ENCODE measurements around the gene GDE1. TPM values are rescaled to one million over a fixed set of nuclear protein-coding genes. Genes with fewer than 3 reads are reported as not detected.

GDE1 gene
- total RNA-seq, 1 experiment from 2014 or later, result 48.6 TPM

DNA sequence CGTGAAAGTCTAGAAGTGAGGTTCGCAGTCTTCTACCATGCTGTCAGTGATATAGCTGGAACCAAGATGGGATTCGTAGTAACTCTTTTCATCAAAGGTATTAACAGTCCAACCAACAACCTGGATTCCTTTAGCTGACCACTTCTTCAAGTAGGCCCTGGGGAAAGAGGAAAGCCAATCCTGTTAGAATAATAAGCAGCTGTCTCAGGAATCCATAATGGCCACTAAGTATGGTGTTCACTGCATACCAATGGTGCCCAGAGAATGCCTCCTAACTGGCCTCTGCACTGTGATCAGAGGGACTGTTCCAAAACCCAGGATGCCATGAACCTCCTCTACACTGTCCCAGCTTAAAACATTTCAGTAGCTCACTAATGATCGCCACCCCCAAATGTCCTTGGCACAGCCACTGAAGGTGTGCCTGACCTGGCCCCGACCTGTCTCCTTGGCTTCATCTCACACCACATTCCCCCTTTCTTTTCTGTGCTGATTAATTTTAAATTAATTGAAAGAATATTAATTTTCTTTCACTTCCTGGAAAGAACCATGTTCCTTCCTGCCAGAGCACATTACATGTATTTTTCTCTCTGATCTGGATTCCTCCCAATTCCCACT, 18.3 kb downstream of the GDE1 start:
- DNase-seq, result no peak
- Mint-ChIP-seq H3K36me3 (ENCODE audit: insufficient read depth in 1 of 3, low read depth in 3 of 3) (peaks cover 32 to 77% (median 73%) of the 10 kb centered on the region in 3 experiments), H3K4me1 (no peaks in the 10 kb centered on the region), H3K4me3 (no peak overlapping the region), H3K27me3 (ENCODE audit: low read depth) (no peaks in the 10 kb centered on the region), H3K9me3 (no peaks in the 10 kb centered on the region), H3K27ac (no peak overlapping the region)
- TF ChIP-seq, protein P1, sequence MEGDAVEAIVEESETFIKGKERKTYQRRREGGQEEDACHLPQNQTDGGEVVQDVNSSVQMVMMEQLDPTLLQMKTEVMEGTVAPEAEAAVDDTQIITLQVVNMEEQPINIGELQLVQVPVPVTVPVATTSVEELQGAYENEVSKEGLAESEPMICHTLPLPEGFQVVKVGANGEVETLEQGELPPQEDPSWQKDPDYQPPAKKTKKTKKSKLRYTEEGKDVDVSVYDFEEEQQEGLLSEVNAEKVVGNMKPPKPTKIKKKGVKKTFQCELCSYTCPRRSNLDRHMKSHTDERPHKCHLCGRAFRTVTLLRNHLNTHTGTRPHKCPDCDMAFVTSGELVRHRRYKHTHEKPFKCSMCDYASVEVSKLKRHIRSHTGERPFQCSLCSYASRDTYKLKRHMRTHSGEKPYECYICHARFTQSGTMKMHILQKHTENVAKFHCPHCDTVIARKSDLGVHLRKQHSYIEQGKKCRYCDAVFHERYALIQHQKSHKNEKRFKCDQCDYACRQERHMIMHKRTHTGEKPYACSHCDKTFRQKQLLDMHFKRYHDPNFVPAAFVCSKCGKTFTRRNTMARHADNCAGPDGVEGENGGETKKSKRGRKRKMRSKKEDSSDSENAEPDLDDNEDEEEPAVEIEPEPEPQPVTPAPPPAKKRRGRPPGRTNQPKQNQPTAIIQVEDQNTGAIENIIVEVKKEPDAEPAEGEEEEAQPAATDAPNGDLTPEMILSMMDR (conservative IDR thresholded peaks at IDR 0.05), result no peak
- Histone ChIP-seq H2AFZ (ENCODE audit: low read length) (no peak overlapping the region), H3K23me2 (ENCODE audit: insufficient read length, low read depth, low read length, poor library complexity, severe bottlenecking) (no peaks in the 10 kb centered on the region), H2BK120ac (ENCODE audit: low read depth, low read length, poor library complexity, severe bottlenecking) (no peak overlapping the region), H4K20me1 (ENCODE audit: control insufficient read depth, insufficient read depth, insufficient read length) (no peaks in the 10 kb centered on the region), H4K8ac (replicated peaks; ENCODE audit: insufficient read length, low read depth, low read length) (no peak overlapping the region), H4K5ac (ENCODE audit: insufficient read length, low read depth, low read length) (no peak overlapping the region), H3K4me2 (ENCODE audit: insufficient read depth, insufficient read length, low read length) (no peak overlapping the region), H3K18ac (ENCODE audit: insufficient read length, low read depth, low read length) (no peak overlapping the region), H2BK5ac (ENCODE audit: insufficient read length, low read length) (no peak overlapping the region), H3K23ac (ENCODE audit: insufficient read length, low read depth, low read length) (no peak overlapping the region), H3K79me2 (ENCODE audit: insufficient read depth, low read length) (no peaks in the 10 kb centered on the region), H3K4ac (ENCODE audit: low read depth, low read length) (no peak overlapping the region), H2BK20ac (ENCODE audit: low read depth, low read length, poor library complexity, severe bottlenecking) (no peak overlapping the region), H3K4me1 (ENCODE audit: insufficient read depth, low read length) (no peaks in the 10 kb centered on the region), H3K9me3 (ENCODE audit: control insufficient read depth, low read depth, low read length) (no peaks in the 10 kb centered on the region), H2AK5ac (ENCODE audit: insufficient read length, low read length) (no peak overlapping the region), H3K79me1 (ENCODE audit: insufficient read depth, low read depth, low read length, poor library complexity, severe bottlenecking) (no peaks in the 10 kb centered on the region), H3K56ac (ENCODE audit: insufficient read length, low read depth, low read length) (no peak overlapping the region), H2BK15ac (ENCODE audit: low read depth, low read length) (no peak overlapping the region), H3K9ac (ENCODE audit: extremely low read depth, insufficient read length, low read length) (no peak overlapping the region), H3K27me3 (ENCODE audit: insufficient read depth, low read length) (no peaks in the 10 kb centered on the region), H4K91ac (ENCODE audit: insufficient read length, low read depth, low read length) (no peak overlapping the region), H3T11ph (ENCODE audit: low read length) (no peak overlapping the region), H3K14ac (ENCODE audit: insufficient read depth, low read length) (no peak overlapping the region), H2BK12ac (ENCODE audit: insufficient read length, low read depth, low read length) (no peak overlapping the region), H3K27ac (ENCODE audit: insufficient read length, low read depth, low read length) (no peak overlapping the region)
- no CpG with 5 or more reads among the region's 5 CpGs for WGBS (ENCODE audit: extremely low coverage, insufficient read length, low lambda C conversion rate)
